C4-2B (cell line): Measurements from ENCODE around the gene AHSP.
"Not testable (repeated sequence)": the region's sequence is repeated elsewhere in the genome, so short reads cannot be mapped to it uniquely, and the experiment has no call there.

ENCODE experiments used
- H3K27ac ChIP-seq: fragments of 450-650 bp; 2 replicates; pipeline ENCODE4 v1.5.1; 2017
- ZFX ChIP-seq: fragments of 450-650 bp; IDR thresholded peaks from 2 replicates; pipeline ENCODE4 v1.6.1; 2017
- TF ChIP-seq, protein P1 (sequence below): fragments of 450-650 bp; conservative IDR thresholded peaks from 2 replicates; pipeline ENCODE4 v1.5.1; 2017; ENCODE audit warnings: mild to moderate bottlenecking

AHSP gene

DNA sequence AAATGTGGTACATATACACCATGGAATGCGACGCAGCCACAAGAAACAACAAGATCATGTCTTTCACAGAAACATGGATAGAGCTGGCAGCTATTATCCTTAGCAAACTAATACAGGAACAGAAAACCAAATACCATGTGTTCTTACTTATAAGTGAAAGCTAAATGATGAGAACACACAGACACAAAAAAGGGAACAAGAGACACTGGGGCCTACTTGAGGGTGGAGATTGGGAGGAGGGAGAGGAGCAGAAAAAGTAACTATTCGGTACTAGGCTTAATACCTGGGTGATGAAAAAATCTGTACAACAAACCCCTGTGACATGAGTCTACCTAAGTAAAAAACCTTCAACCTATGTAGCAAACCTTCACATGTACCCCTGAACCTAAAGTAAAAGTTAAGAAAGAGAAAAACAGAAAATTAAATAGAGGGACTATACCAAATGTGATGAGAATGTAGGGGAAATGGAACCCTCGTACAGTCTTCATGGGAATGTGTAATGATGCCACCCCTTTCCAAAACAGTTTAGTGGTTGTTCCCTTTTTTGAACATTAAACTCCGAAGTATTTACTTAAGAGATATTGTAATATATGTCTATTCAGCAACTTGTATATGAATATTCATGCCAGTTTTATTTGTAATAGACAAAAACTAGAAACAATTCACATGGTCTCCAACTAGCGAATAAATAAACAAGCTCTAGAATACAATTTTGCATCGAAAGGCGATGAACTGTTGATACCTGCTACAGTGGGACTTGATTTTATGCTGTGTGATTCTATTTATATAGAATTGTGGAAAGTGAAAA lies 33.9 kb downstream of the AHSP start:
- no peak overlapping the region for H3K27ac ChIP-seq
- TF ChIP-seq, protein P1, sequence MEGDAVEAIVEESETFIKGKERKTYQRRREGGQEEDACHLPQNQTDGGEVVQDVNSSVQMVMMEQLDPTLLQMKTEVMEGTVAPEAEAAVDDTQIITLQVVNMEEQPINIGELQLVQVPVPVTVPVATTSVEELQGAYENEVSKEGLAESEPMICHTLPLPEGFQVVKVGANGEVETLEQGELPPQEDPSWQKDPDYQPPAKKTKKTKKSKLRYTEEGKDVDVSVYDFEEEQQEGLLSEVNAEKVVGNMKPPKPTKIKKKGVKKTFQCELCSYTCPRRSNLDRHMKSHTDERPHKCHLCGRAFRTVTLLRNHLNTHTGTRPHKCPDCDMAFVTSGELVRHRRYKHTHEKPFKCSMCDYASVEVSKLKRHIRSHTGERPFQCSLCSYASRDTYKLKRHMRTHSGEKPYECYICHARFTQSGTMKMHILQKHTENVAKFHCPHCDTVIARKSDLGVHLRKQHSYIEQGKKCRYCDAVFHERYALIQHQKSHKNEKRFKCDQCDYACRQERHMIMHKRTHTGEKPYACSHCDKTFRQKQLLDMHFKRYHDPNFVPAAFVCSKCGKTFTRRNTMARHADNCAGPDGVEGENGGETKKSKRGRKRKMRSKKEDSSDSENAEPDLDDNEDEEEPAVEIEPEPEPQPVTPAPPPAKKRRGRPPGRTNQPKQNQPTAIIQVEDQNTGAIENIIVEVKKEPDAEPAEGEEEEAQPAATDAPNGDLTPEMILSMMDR: no peak
- TF ChIP-seq ZFX: no peak

DNA sequence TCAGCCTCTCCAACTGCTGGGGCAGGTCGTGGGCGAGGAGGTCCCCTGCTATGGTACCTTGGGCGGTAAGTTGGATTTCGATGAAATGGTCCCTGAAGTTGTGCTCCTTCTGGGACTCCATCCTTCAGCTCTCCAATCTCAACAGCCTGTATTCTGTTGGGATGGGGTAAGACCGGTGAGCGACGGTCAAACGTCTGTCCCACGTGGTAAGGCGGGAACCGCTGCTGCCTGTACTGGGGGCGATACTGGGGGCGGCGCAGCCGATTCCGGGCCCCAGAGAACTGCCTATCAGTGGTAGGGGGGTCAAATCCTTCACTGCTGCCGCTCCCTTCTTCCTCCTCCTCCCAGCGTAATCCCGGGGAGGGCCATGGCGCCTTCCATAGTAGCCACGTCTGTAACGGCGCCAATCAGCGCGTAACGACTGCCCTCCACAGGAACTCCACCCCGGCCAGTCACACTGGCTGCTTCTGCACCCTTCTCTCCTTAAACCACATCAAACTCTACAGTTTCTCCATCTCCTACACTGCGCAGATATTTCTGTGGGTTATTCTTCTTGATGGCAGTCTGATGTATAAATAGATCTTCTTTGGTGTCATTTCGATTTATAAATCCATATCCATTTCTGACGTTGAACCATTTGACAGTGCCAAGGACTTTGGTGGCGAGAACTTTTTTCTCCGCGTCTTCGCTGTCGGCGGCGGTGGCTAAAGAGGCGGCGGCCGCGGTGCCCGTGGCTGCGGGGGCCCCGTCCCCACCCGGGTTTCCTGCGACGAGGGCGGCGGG lies 41.1 kb downstream of the AHSP start:
- no peak overlapping the region for H3K27ac ChIP-seq
- TF ChIP-seq, protein P1: no peak
- TF ChIP-seq ZFX: no peak

DNA sequence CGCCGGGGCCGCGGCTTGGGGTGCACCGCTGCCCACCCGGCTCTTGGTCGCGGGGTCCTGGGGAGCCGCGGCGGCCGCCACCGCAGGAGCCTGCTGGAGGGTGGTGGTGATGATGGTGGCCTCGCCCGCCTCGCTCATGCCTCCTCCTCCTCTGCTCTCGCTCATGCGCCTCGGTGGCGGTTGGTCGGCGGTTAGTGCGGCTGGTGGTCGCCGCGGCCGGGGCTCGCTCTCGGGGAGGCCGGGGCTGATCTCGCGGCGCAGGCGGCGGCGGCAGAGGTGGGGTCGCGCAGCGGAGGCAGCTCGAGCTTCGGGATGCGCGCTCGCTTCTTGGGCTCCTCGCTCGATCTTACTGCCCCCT lies 41.6 kb downstream of the AHSP start:
- H3K27ac ChIP-seq: no peak overlapping the region
- no peak for TF ChIP-seq ZFX
- TF ChIP-seq, protein P1: no peak

DNA sequence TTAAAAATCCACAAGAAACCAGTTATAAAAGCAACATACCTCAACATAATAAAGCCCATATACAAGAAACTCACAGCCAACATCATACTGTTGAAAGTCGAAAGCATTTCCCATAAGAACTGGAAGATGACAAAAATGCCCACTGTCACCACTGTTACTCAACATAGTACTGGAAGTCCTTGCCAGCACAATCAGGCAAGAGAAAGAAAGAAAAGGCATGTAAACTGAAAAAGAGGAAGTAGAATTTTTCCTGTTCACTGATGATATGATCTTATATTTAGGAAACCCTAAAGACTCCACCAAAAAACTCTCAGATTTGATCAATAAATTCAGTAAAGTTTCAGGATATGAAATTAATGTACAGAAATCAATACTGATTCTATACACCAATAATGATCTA lies 45.1 kb downstream of the AHSP start:
- H3K27ac ChIP-seq: no peak overlapping the region
- TF ChIP-seq, protein P1: no peak
- no peak for TF ChIP-seq ZFX

DNA sequence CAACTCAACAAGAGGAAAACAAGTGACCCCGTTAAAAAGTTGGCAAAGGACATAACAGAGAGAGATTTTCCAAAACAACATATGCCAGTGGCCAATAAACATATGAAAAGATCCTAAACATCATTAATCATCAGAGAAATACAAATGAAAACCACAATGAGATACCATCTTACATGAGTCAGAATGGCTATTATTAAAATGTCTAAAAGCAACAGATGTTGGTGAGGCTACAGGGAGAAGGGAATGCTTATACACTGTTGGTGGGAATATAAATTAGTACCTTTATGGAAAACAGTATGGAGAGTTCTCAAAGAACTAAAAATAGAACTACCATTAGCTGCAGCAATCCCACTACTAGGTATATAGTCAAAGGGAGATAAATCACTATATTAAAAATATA lies 46.5 kb downstream of the AHSP start:
- H3K27ac ChIP-seq: not testable (repeated sequence)

DNA sequence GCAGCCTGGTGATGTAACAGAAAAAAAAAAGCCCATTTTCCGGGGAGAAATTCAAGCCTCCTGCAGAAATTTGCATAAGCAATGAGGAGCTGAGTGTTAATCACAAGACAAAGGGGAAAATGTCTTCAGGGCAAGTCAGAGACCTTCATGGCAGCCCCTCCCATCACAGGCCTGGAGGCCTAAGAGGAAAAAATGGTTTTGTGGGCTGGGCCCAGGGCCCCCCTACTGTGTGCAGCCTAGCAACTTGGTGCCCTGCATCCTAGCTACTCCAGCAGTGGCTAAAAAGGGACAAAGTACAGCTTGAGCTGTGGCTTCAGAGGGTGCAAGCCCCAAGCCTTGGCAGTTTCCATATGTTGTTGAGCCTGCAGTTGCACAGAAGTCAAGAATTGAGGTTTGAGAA lies 49.7 kb downstream of the AHSP start:
- TF ChIP-seq, protein P1: no peak
- no peak for TF ChIP-seq ZFX
- H3K27ac ChIP-seq: no peak overlapping the region
